Chondrocyte (in vitro differentiated cells): Measurements from ENCODE around the gene C1orf116. TPM values are rescaled to one million over a fixed set of nuclear protein-coding genes. Genes with fewer than 3 reads are reported as not detected.

Experiments
- DNase-seq: peaks from one replicate; pipeline ENCODE4 v3.0.0; 2021; ENCODE audit warnings: mixed read lengths, low spot score
- H3K27ac Mint-ChIP-seq: one replicate; pipeline ENCODE4 v1.8.0; 2021; ENCODE audit warnings: mild to moderate bottlenecking, moderate library complexity, mixed read lengths; ENCODE audit not compliant: unreplicated experiment
- H3K27me3 Mint-ChIP-seq: 2 replicates; pipeline ENCODE4 v1.8.0; 2021; ENCODE audit warnings: low read depth, mixed read lengths
- H3K36me3 Mint-ChIP-seq: 2 replicates; pipeline ENCODE4 v1.8.0; 2021; ENCODE audit warnings: low read depth, mixed read lengths
- H3K4me1 Mint-ChIP-seq: 2 replicates; pipeline ENCODE4 v1.8.0; 2021; ENCODE audit warnings: low read depth, mild to moderate bottlenecking, mixed read lengths
- H3K4me3 Mint-ChIP-seq: one replicate; pipeline ENCODE4 v1.8.0; 2021; ENCODE audit warnings: mild to moderate bottlenecking, moderate library complexity, mixed read lengths; ENCODE audit not compliant: unreplicated experiment
- H3K9me3 Mint-ChIP-seq: 2 replicates; pipeline ENCODE4 v1.8.0; 2021; ENCODE audit warnings: low read depth, mixed read lengths
- total RNA-seq: library from RNA; stranded (reverse); gene quantifications from 3 replicates; pipeline ENCODE4 v1.2.1, GENCODE V29; 2021
- TF ChIP-seq, protein P1 (sequence below): fragments of 200-600 bp; sonication (generic); IDR thresholded peaks from 2 replicates; pipeline ENCODE4 v1.5.0; 2021; ENCODE audit warnings: antibody characterized with exemption, mild to moderate bottlenecking, moderate library complexity

Gene C1orf116
- total RNA-seq, 1 donor from 2014 or later, result 0.07 TPM

GRCh38 chr1:207072233-207072632, 39.7 kb upstream of the C1orf116 start:
- H3K27me3 Mint-ChIP-seq, result no peaks in the 10 kb centered on the region

DNA sequence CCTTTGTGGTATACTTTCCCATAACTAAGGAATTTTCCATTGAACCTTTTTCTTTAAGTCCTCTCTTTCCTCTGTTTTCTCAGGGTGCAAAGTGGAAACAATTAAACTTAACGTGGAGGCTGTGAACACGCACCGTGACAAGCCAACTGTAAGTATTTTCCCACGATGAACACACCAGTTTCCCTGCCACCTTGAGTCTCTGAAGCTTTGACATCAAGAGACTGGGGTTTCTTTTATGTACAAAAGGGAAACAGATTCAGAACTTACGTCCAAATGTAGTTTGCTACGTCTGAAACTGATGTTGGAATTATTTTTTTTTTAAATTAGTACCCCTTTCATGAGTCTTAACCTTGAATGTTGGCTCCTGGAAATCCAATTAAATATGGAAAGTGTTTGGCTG, 38.9 kb upstream of the C1orf116 start:
- DNase-seq, result no peak
- Mint-ChIP-seq H3K27ac (no peak overlapping the region), H3K9me3 (no peaks in the 10 kb centered on the region), H3K4me3 (no peak overlapping the region), H3K27me3 (no peaks in the 10 kb centered on the region), H3K4me1 (no peaks in the 10 kb centered on the region), H3K36me3 (peaks cover 26% of the 10 kb centered on the region)
- TF ChIP-seq, protein P1, sequence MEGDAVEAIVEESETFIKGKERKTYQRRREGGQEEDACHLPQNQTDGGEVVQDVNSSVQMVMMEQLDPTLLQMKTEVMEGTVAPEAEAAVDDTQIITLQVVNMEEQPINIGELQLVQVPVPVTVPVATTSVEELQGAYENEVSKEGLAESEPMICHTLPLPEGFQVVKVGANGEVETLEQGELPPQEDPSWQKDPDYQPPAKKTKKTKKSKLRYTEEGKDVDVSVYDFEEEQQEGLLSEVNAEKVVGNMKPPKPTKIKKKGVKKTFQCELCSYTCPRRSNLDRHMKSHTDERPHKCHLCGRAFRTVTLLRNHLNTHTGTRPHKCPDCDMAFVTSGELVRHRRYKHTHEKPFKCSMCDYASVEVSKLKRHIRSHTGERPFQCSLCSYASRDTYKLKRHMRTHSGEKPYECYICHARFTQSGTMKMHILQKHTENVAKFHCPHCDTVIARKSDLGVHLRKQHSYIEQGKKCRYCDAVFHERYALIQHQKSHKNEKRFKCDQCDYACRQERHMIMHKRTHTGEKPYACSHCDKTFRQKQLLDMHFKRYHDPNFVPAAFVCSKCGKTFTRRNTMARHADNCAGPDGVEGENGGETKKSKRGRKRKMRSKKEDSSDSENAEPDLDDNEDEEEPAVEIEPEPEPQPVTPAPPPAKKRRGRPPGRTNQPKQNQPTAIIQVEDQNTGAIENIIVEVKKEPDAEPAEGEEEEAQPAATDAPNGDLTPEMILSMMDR, result no peak

More at GRCh38 chr1:207072233-207072632, 39.7 kb upstream of the C1orf116 start:
- Mint-ChIP-seq H3K27ac (no peak overlapping the region), H3K36me3 (peaks cover 23% of the 10 kb centered on the region), H3K9me3 (no peaks in the 10 kb centered on the region), H3K4me1 (no peaks in the 10 kb centered on the region), H3K4me3 (no peak overlapping the region)
- no peak for DNase-seq
- TF ChIP-seq, protein P1, result no peak

DNA sequence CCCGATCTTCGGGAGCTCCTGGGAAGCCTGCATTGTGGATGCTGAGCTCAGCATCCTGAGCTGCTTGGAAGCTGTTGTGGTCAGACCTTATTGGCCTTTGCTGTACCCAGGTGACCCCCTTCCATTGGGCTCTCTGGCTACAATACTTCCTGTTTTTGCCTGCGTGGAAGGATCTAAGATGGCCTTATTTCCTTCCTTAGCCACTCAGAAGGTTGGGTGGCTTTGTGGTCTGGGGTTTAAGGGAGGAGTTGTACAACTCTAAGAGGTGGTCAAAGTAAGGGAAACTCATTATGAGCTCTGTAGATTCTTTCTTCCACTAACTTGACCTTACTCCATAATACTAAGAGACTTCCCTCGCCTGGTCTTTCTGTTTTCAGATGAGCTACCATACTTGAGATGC, 38.3 kb upstream of the C1orf116 start:
- TF ChIP-seq, protein P1, result no peak
- Mint-ChIP-seq H3K4me1 (no peaks in the 10 kb centered on the region), H3K36me3 (peaks cover 29% of the 10 kb centered on the region), H3K4me3 (no peak overlapping the region), H3K27ac (no peak overlapping the region), H3K27me3 (no peaks in the 10 kb centered on the region), H3K9me3 (no peaks in the 10 kb centered on the region)
- no peak for DNase-seq

DNA sequence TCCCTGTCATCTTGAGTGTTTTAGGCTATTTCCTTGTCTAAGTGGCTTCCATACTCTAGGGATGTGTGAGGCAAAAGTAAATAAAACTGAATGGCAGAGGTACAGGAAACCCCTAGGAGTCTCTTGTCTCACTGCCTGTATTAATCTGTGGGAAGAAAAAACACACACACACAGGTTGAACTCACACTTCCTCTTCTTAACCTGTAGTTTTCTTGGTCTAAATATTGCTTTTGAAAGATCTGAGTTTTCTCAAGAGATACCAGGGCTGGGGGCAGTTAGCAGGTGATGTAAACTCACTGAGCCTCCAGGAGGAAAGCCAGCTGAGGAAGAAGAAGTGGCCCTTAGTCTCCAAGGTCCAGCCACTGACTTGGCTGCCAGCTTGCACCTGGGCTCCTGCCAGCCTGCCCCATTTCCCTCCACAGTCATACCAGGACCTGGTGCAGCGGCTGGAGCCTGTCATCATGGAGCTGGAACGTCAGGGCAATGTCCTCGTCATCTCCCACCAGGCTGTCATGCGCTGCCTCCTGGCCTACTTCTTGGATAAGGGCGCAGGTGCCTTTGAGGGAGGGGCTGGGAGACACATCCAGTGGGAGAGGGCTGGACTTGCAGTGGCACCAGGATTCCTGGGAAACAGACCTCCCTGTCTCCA, 37.4 kb upstream of the C1orf116 start:
- TF ChIP-seq, protein P1, result no peak
- Mint-ChIP-seq H3K36me3 (peaks cover 33% of the 10 kb centered on the region), H3K9me3 (no peaks in the 10 kb centered on the region), H3K4me1 (no peaks in the 10 kb centered on the region), H3K27ac (no peak overlapping the region), H3K4me3 (no peak overlapping the region), H3K27me3 (no peaks in the 10 kb centered on the region)
- DNase-seq, result no peak

GRCh38 chr1:207069061-207069460, 36.5 kb upstream of the C1orf116 start:
- TF ChIP-seq, protein P1, result no peak
- Mint-ChIP-seq H3K27ac (no peak overlapping the region), H3K9me3 (no peaks in the 10 kb centered on the region), H3K27me3 (no peaks in the 10 kb centered on the region), H3K36me3 (peaks cover 36% of the 10 kb centered on the region), H3K4me1 (no peaks in the 10 kb centered on the region), H3K4me3 (no peak overlapping the region)
- DNase-seq, result no peak
